Muscle layer of duodenum (tissue), 2 donors: ENCODE results near the gene CRYGN.

Experiments
- H3K27ac ChIP-seq: one replicate; pipeline ENCODE4 v1.7.0; 2013; ENCODE audit warnings: mild to moderate bottlenecking, low read length
- H3K27me3 ChIP-seq: one replicate; pipeline ENCODE4 v1.7.0; 2013; ENCODE audit warnings: low read depth, mild to moderate bottlenecking, control low read depth, low read length
- H3K36me3 ChIP-seq, 2 donors: one replicate each; pipeline ENCODE4 v1.7.0; 2013; ENCODE audit warnings: low read length in 2 of 2, control low read depth in 1 of 2, mild to moderate bottlenecking in 1 of 2; ENCODE audit not compliant: insufficient read depth in 2 of 2, control insufficient read depth in 1 of 2
- H3K4me1 ChIP-seq, 2 donors: one replicate each; pipeline ENCODE4 v1.7.0; 2013; ENCODE audit warnings: low read length in 2 of 2, mild to moderate bottlenecking in 2 of 2, control low read depth in 1 of 2, moderate library complexity in 1 of 2; ENCODE audit not compliant: insufficient read depth in 2 of 2, control insufficient read depth in 1 of 2
- H3K4me3 ChIP-seq, 2 donors: one replicate each; pipeline ENCODE4 v1.7.0; 2013; ENCODE audit warnings: low read length in 2 of 2, low read depth in 1 of 2, mild to moderate bottlenecking in 1 of 2
- H3K9me3 ChIP-seq, 2 donors: one replicate each; pipeline ENCODE4 v1.7.0; 2013; ENCODE audit warnings: low read length in 2 of 2, control low read depth in 1 of 2, mild to moderate bottlenecking in 1 of 2; ENCODE audit not compliant: control insufficient read depth in 1 of 2
- donor health status: healthy.

CRYGN gene

DNA sequence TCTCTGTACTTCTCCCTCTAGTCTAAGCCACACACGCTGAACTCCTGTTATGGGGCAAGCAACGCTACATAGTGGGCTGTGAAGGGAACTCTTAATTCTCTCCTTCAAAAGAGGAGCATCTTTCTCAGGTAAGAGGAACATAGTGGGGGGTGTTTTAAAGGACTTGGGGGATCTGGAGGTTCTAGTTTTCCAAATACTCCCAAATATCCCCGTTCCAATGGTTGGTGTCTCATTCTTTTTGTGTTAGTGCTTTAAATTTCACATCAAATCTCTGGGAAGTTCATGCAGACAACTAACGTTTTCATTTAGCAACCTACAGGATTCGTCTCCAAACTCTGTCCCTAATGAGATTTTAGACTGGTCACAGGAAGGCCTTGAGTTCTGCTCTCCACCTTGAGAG lies 17.7 kb downstream of the CRYGN start:
- Histone ChIP-seq H3K27me3 (no peaks in the 10 kb centered on the region), H3K36me3 (no peaks in the 10 kb centered on the region), H3K27ac (no peak overlapping the region), H3K4me3 (no peak overlapping the region), H3K9me3 (peaks cover 0 to 13% of the 10 kb centered on the region in 2 donors), H3K4me1 (peaks cover 0 to 3% of the 10 kb centered on the region in 2 donors)

DNA sequence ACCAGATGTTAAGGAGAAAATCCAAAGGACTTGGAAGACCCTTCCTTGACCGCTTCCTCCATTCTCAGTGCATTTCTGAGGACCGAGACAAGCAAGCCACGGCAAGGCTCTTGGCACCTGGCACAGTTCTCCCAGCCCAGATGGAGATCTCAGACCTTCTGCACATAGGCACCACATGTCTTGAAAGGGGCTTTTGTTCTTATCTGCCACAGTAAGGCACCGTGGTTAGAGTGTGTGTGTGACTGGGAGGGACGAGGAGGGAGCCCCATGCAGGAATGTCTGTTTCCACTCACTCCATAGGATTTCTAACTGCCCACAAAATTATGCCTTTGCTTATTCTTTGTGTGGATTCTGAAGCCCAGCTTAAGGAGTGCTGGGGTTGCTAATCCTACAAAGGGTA lies 19.8 kb downstream of the CRYGN start:
- Histone ChIP-seq H3K27ac (no peak overlapping the region), H3K27me3 (no peaks in the 10 kb centered on the region), H3K9me3 (peaks cover 0 to 13% of the 10 kb centered on the region in 2 donors), H3K36me3 (no peaks in the 10 kb centered on the region), H3K4me1 (no peaks in the 10 kb centered on the region), H3K4me3 (no peak overlapping the region)

DNA sequence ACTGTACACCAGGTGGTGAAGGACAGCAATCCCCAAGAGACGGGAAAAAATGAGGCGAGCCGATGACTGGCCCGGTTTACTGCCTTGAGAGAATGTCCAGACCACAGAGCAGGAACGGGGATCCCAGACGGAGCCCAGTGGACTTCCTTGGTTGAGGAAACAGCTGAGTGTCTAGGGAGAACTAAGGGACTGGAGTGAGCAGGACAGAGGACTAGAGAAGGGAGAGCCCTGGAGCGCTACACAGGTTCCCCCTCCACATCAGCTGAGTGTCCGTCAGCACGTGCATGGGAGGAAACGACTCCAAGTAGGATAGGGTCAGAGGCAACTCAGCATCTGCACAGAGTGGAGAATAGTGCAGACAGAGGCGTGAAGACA lies 23.0 kb downstream of the CRYGN start:
- H3K27ac ChIP-seq, result no peak overlapping the region
- H3K4me1 ChIP-seq, result no peaks in the 10 kb centered on the region
- H3K4me3 ChIP-seq, result no peak overlapping the region
- H3K27me3 ChIP-seq, result no peaks in the 10 kb centered on the region
- no peaks in the 10 kb centered on the region for H3K36me3 ChIP-seq
- peaks cover 0 to 11% of the 10 kb centered on the region in 2 donors for H3K9me3 ChIP-seq

DNA sequence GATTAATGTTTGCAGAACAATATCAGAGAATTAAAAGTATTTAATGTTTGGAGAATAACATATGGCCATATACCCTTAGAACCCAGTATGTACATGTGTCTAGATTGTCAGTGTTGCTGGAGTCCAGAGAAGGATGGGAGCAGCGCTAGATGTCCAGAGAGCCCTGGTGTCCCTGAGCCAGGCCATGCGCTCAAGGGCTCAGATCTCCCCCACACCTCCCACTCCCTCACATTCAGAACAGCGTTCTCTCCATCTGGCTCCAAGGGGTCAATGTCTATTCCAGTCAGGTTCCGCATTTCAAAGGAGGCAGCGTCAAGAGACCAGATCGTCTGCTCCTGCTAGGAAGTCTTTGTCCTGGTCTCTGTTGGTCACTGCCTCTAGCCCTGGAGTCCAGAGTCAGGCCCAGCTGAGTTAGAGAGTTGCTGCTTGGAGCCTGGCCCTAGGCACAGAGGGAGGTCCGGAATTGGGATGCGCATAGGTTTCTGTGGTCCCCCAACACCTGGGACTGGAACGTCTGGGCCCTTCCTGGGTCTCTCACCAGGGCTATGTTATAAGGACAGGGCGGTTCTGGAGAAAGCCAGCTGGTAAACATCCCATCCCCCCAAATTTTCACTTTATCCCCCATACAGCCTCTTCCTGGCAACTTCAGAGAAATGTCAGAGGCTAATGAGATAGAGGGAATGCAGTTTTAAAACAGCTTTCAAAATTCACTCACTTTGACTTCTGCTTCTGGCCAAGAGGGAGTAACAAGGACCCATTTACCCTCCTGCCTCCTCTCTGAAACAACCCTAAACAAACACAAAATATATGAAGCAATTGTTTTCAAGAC lies 23.6 kb downstream of the CRYGN start:
- no peaks in the 10 kb centered on the region for H3K27me3 ChIP-seq
- no peaks in the 10 kb centered on the region for H3K36me3 ChIP-seq
- no peak overlapping the region for H3K27ac ChIP-seq

DNA sequence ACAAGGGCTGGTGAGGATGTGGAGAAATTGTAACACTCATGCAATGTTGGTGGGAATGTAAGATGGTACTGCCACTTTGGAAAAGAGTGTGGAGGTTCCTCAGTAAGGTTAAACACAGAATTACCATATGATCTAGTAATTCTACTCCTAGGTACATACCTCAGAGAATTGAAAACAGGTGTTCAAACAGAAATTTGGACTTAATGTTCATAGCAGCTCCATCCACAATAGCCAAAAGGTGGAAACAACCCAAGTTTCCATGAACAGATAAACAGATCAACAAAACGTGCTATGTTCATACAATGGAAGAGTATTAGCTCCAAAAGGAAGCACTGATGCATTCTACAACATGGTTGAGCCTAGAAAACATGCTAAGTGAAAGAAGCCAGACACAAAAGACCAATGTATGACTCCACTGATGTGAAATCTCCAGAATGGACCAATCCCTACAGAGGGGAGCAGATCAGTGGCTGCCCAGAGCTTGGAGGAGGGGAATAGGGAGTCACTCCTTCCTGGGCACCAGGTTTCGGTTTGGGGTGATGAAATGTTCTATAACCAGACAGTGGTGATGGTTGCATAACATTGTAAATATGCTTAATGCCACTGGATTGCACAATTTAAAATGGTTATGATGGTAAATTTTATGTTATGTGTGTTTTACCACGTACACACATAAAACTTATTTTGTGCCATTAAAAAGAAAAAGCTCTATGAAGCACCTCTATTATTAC lies 24.4 kb downstream of the CRYGN start:
- Histone ChIP-seq H3K4me3 (no peak overlapping the region), H3K9me3 (peaks cover 0 to 9% of the 10 kb centered on the region in 2 donors), H3K27ac (no peak overlapping the region), H3K27me3 (no peaks in the 10 kb centered on the region), H3K36me3 (no peaks in the 10 kb centered on the region), H3K4me1 (peaks cover 0 to 4% of the 10 kb centered on the region in 2 donors)

More for the DNA sequence above, 23.6 kb downstream of the CRYGN start:
- H3K4me3 ChIP-seq, result no peak overlapping the region
- H3K9me3 ChIP-seq, result peaks cover 0 to 9% of the 10 kb centered on the region in 2 donors
- no peaks in the 10 kb centered on the region for H3K4me1 ChIP-seq

DNA sequence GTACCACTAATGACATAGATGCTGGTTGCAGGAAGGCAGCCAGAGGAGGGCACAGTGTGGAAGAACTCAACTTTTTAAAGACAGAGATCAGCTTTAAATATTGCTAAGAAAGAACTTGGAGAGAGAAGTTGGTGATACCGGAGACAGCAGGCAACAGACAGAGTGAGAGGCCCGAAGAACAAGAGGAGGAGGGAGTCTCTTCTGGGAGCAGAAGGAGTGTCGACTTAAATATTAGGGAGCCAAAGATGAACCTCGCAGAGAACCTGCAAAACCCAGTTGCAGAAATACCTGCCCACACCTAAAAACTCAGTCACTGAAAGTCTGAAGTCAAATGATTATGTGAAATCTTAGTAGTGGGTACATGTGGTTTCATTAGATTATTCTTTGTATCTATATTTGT lies 26.7 kb downstream of the CRYGN start:
- Histone ChIP-seq H3K27ac (no peak overlapping the region), H3K27me3 (peaks cover 14% of the 10 kb centered on the region), H3K9me3 (no peaks in the 10 kb centered on the region), H3K4me3 (no peak overlapping the region), H3K4me1 (peaks cover 0 to 19% of the 10 kb centered on the region in 2 donors), H3K36me3 (no peaks in the 10 kb centered on the region)

DNA sequence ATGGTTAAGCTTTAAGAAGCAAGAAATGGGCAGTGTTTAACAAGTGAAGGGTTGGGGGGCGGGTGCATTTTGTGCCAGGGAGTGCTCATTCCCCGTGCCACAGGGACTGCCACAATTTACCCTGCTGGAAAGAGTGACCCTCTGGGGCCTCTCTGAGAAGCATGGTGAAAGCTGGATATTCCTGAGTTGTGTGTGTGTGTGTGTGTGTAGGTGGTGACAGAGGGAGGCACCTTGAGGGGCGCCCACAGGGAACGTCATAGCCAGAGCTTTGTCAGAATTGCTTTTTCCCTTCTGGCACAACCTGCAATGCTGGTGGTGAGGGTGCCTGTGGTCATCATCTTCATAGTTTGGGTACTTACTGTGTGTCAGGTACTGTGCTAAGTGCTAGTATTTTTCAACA lies 27.6 kb downstream of the CRYGN start:
- Histone ChIP-seq H3K27ac (no peak overlapping the region), H3K36me3 (no peaks in the 10 kb centered on the region), H3K4me3 (no peak overlapping the region), H3K9me3 (no peaks in the 10 kb centered on the region), H3K4me1 (peaks cover 0 to 19% of the 10 kb centered on the region in 2 donors), H3K27me3 (peaks cover 14% of the 10 kb centered on the region)

DNA sequence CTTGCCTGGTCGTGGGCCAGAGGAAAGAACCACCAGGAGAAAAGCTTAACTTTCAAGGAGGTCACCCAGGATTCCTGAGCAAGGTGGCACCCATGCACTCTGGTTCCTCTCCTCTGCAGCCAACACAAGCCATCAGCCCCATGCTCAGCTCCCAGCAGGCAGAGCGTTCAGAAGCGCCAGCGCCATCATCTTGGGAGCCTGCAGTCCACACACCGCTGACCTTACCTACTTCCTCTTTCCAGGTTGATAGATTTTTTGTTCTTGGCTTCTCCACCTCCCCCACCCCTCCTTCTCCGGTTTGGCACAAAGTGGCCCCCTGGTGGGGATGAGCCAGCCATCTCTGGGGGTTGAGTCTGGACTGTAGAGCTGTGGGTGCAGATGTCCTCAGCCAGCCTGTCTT lies 28.4 kb downstream of the CRYGN start:
- Histone ChIP-seq H3K9me3 (no peaks in the 10 kb centered on the region), H3K36me3 (no peaks in the 10 kb centered on the region), H3K4me1 (peaks cover 0 to 19% of the 10 kb centered on the region in 2 donors), H3K27ac (no peak overlapping the region), H3K4me3 (no peak overlapping the region), H3K27me3 (peaks cover 14% of the 10 kb centered on the region)

DNA sequence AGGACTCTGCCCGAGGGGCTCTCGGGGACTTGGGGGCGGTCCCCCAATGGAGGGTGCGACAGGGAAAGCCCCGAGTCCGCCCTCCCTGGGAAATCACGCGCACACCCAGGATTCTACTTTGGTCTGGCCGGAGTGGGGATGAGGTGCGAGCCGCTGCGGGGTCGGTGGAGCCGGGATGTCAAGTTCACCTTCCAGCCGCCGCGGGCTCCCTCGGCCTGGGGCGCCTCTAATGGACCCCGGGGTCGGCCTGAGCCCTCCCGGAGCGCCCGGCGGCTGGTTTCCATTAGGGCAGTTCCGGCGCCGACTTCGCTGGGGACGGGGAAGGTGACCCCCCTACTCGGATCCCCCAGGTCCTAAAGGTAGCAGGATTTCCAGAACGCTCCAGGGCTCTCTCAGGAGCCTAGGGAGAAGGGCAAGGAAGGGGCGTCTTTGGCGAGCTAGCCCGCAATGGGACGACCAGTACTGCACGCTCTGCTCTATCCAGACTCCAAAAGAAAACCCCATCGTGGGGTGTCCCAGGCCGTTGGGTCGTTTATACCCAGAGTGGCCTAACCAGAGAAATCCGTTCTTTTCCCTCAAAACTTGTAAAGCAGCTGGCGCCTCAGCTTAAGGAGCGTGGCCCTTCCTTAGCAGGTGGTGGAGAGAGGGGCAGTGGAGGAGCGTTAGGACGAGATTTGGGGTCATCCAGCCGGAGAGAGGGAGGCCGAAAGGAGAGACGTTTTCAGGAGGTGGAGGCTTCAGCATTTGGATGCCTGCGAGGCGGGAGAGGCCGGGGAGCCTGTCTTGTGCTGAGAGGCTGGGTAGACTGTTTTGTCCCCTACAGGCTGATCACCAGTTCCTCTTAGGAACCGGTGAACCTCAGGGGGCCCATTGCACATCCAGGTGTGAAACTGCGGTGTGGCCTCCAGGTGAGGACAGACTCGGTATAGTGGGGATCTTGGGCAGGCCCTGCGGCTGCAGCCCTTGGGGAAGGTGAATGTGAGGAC lies 29.2 kb downstream of the CRYGN start:
- H3K27me3 ChIP-seq, result peaks cover 14% of the 10 kb centered on the region
- H3K27ac ChIP-seq, result no peak overlapping the region
- peak overlapping the region; percentile 21 to 68 for H3K4me3 ChIP-seq
- H3K9me3 ChIP-seq, result no peaks in the 10 kb centered on the region
- H3K4me1 ChIP-seq, result peaks cover 0 to 19% of the 10 kb centered on the region in 2 donors
- H3K36me3 ChIP-seq, result no peaks in the 10 kb centered on the region

DNA sequence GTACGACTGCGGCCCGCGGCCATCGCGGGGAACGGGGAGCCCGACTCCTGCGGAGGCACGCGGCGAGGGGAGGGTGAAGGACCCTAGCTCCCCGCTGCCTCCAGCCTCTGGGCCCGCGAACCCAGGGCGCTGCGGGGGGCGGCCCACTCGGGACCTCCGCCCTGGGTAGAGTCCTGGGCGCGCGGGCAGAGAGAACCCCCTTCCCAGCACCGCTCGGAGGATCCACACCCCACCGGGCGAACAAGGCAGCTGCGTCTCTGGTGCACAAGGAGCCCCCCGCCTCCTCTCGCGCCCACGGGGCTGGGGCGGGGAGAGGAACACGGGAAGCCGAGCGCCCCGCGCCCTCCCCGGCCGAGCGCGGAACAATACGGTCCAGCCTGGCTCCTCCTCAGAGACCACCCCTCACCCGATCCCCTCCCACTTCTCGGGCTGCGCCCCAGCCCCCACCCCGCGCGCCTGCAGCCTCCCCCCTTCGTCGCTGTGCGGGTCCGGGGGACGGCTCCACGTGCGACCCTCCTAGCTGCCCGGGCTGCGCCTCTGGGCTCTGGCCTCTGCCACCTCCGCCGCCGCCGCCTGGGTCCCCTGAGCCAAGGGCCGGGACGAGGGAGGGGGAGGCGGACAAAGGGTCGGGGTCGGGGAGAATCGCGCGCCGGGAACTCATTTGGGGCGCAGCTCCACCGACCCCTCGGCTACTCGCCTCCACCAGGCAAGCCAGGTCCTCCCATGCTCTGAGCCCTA lies 30.1 kb downstream of the CRYGN start, which contains the start of gene WDR86:
Gene WDR86 (minus strand): TSS at position 372 of the 738 bp plus-strand sequence. CDS start 449 bp downstream, outside the sequence.
- Histone ChIP-seq H3K36me3 (no peaks in the 10 kb centered on the region), H3K27me3 (peaks cover 14% of the 10 kb centered on the region), H3K4me3 (peak within 1 kb of the TSS; percentile 21 to 68), H3K9me3 (no peaks in the 10 kb centered on the region), H3K27ac (no peak within 1 kb of the TSS), H3K4me1 (peaks cover 0 to 19% of the 10 kb centered on the region in 2 donors)
